HG02943 (cell line): ENCODE data around the gene LPIN1.

ENCODE experiments used
- ATAC-seq: cut with Tn5 transposase; IDR thresholded peaks from one replicate; pipeline ENCODE4 v1.9.1; 2021; ENCODE audit warnings: mild to moderate bottlenecking, low read depth, moderate library complexity; ENCODE audit not compliant: unreplicated experiment

LPIN1 gene

GRCh38 chr2:11861044-11861443 is 114.6 kb downstream of the LPIN1 start:
- no peak for ATAC-seq

- ATAC-seq: no peak
These were observed 115.6 kb downstream of the LPIN1 start for GRCh38 chr2:11862049-11862448.

GRCh38 chr2:11863103-11863502 is 116.7 kb downstream of the LPIN1 start:
- no peak for ATAC-seq

GRCh38 chr2:11863513-11864328 is 117.3 kb downstream of the LPIN1 start:
- ATAC-seq: no peak

- ATAC-seq: no peak
These were observed 118.3 kb downstream of the LPIN1 start for GRCh38 chr2:11864724-11865123.

- ATAC-seq: no peak
These were observed 118.9 kb downstream of the LPIN1 start for GRCh38 chr2:11865378-11865777.

- ATAC-seq: no peak
These were observed 119.4 kb downstream of the LPIN1 start for GRCh38 chr2:11865805-11866204.

- no peak for ATAC-seq
These were observed 120.2 kb downstream of the LPIN1 start for GRCh38 chr2:11866358-11867335.

- ATAC-seq: no peak
These were observed 121.5 kb downstream of the LPIN1 start for GRCh38 chr2:11867926-11868325.

GRCh38 chr2:11869391-11869991 is 123.1 kb downstream of the LPIN1 start:
- ATAC-seq: no peak

GRCh38 chr2:11870064-11870463 is 123.6 kb downstream of the LPIN1 start:
- no peak for ATAC-seq

GRCh38 chr2:11870584-11870983 is 124.2 kb downstream of the LPIN1 start:
- ATAC-seq: no peak

- ATAC-seq: no peak
These were observed 125.0 kb downstream of the LPIN1 start for GRCh38 chr2:11871421-11871820.

GRCh38 chr2:11872247-11872947 is 126.0 kb downstream of the LPIN1 start:
- ATAC-seq: no peak

- no peak for ATAC-seq
These were observed 126.5 kb downstream of the LPIN1 start for GRCh38 chr2:11872948-11873269.

GRCh38 chr2:11873356-11874154 is 127.1 kb downstream of the LPIN1 start:
- ATAC-seq: no peak

GRCh38 chr2:11874861-11875260 is 128.4 kb downstream of the LPIN1 start:
- no peak for ATAC-seq

GRCh38 chr2:11875481-11875880 is 129.0 kb downstream of the LPIN1 start:
- ATAC-seq: no peak

- ATAC-seq: no peak
These were observed 130.0 kb downstream of the LPIN1 start for GRCh38 chr2:11876436-11876835.

GRCh38 chr2:11876889-11877288 is 130.5 kb downstream of the LPIN1 start:
- no peak for ATAC-seq
